Measurements from ENCODE around the gene CAPN13. TPM values are rescaled to one million over a fixed set of nuclear protein-coding genes. Genes with fewer than 3 reads are reported as not detected.

Gene CAPN13
- total and polyA plus RNA-seq, 7 donors, result 0.06 to 0.14 TPM; not detected in 5

DNA sequence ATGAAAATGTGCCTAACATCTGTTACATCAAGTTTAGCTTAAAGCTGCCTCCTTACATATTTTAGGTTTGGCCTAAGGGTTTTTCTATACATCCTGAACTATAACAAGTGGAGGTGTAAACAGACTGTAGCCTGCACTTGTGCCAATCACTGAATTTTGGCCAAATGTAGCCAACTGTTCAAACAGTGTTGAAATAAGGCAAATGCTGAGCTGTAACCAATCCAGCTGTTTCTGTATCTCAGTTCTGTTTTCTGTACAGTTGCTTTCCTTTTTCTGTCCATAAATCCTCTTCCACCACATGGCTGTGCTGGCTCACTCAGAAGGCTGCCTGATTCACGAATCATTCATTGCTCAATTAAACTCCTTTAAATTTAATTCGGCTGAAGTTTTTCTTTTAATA is 19.2 kb upstream of the CAPN13 start:
- no peak for DNase-seq
- no peak overlapping the region for H3K4me3 ChIP-seq
- ATAC-seq, result no peak
- TF ChIP-seq, protein P1, sequence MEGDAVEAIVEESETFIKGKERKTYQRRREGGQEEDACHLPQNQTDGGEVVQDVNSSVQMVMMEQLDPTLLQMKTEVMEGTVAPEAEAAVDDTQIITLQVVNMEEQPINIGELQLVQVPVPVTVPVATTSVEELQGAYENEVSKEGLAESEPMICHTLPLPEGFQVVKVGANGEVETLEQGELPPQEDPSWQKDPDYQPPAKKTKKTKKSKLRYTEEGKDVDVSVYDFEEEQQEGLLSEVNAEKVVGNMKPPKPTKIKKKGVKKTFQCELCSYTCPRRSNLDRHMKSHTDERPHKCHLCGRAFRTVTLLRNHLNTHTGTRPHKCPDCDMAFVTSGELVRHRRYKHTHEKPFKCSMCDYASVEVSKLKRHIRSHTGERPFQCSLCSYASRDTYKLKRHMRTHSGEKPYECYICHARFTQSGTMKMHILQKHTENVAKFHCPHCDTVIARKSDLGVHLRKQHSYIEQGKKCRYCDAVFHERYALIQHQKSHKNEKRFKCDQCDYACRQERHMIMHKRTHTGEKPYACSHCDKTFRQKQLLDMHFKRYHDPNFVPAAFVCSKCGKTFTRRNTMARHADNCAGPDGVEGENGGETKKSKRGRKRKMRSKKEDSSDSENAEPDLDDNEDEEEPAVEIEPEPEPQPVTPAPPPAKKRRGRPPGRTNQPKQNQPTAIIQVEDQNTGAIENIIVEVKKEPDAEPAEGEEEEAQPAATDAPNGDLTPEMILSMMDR (IDR thresholded peaks at IDR 0.05), result no peak
- no peaks in the 10 kb centered on the region for H3K27me3 ChIP-seq (ENCODE audit: insufficient read depth in 3 of 3, low read length in 2 of 3)
- H3K36me3 ChIP-seq (ENCODE audit: insufficient read depth in 1 of 2, low read depth in 1 of 2), result no peaks in the 10 kb centered on the region
- WGBS, 3 donors, result 27 to 56% (median 31%) methylated on average over 2 of the region's 2 CpGs
- no peaks in the 10 kb centered on the region for H3K4me1 ChIP-seq
- intact Hi-C loops (cut with DNase I), result no loop called here
- H3K9me3 ChIP-seq, result no peaks in the 10 kb centered on the region
- H3K27ac ChIP-seq, result no peak overlapping the region

DNA sequence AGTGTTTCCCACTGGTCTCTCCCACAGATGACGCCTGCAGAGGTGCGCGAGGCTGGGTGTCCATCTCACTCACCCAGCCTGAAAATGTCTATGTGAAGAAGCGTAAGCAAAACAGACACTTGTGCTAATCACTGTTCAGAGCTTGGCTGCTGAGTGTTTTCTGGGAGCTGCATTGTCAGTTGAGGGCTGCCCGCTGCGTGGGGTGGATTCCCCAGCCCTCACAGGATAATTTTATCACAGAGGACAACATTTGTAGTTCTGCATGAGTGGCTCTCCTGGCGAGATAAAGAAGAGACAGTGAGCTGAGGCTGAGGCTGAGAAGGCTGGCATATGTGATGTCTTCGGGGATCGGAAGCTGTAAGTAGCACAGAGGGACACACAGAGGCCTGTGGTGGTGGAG is 16.2 kb upstream of the CAPN13 start:
- intact Hi-C loops (cut with DNase I), result no loop called here
- Histone ChIP-seq H3K4me1 (no peaks in the 10 kb centered on the region), H3K36me3 (ENCODE audit: insufficient read depth in 1 of 2, low read depth in 1 of 2) (no peaks in the 10 kb centered on the region), H3K27me3 (ENCODE audit: insufficient read depth in 3 of 3, low read length in 2 of 3) (no peaks in the 10 kb centered on the region), H3K27ac (no peak overlapping the region), H3K9me3 (no peaks in the 10 kb centered on the region), H3K4me3 (no peak overlapping the region)
- 82 to 90% (median 90%) methylated on average over 9 of the region's 9 CpGs for WGBS, 3 donors
- no peak for ATAC-seq
- DNase-seq, result no peak
- TF ChIP-seq, protein P1 (IDR thresholded peaks at IDR 0.05), result no peak

DNA sequence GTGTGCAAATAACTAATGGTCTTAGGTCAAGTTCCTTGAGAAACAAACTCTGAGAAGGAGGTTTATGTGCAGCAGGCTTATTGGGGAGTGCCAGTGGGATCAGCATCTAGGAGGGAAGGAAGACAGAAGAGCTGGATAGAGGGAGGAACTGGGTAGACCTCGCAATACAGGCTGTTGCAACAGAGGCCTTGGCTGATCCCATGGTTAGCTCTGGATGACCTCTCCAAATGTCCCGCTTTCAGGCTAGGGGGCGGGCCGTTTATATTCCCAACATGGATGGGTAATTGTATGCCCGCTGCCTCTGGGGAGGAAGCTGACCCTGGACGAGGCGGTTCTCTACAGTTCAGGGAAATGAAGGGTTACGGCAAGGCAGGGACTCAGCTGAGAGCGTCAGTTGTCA is 14.7 kb upstream of the CAPN13 start:
- no peak for ATAC-seq

DNA sequence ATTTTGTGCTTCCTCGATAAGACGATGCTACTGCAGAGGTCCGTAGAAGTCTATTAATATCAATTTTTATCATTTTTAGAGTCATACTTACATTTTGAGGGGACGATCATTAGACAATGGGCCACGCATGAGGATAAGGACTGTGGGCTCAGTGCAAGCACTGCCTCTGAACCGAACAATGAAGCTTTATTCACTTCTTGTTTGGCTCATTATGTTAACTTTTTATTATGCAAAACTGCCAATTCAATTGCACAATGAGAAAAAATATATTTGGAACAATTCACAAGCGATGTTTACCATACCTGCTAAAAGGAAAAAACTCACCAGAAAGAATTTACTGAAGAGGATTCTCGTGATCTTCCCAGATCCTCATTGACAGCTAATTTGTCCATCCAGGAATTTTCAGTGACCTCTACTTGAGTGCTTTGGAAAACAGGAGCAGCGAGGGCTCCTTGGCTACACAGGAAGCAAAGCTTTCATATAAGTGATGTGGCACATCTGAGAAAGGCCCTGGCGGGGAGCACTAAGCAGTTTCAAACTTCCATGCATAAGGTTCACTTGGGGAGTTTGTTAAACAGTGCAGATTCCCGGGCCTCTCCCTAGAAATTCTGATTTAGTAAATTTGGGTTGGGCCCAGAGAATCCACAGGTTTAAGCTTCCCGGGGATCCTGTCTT is 13.3 kb upstream of the CAPN13 start:
- TF ChIP-seq, protein P1 (IDR thresholded peaks at IDR 0.05), result no peak
- DNase-seq, result no peak
- Histone ChIP-seq H3K36me3 (ENCODE audit: insufficient read depth in 1 of 2, low read depth in 1 of 2) (no peaks in the 10 kb centered on the region), H3K4me1 (no peaks in the 10 kb centered on the region), H3K27ac (no peak overlapping the region), H3K27me3 (ENCODE audit: insufficient read depth in 3 of 3, low read length in 2 of 3) (no peaks in the 10 kb centered on the region), H3K4me3 (no peak overlapping the region), H3K9me3 (no peaks in the 10 kb centered on the region)
- ATAC-seq, result no peak
- 81 to 87% (median 85%) methylated on average over 12 of the region's 12 CpGs for WGBS, 3 donors
- intact Hi-C loops (cut with DNase I), result no loop called here

More for the DNA sequence above, 14.7 kb upstream of the CAPN13 start:
- intact Hi-C loops (cut with DNase I), result no loop called here
- Histone ChIP-seq H3K9me3 (no peaks in the 10 kb centered on the region), H3K36me3 (ENCODE audit: insufficient read depth in 1 of 2, low read depth in 1 of 2) (no peaks in the 10 kb centered on the region), H3K4me3 (no peak overlapping the region), H3K4me1 (no peaks in the 10 kb centered on the region), H3K27me3 (ENCODE audit: insufficient read depth in 3 of 3, low read length in 2 of 3) (no peaks in the 10 kb centered on the region), H3K27ac (no peak overlapping the region)
- 64 to 76% (median 69%) methylated on average over 9 of the region's 9 CpGs for WGBS, 3 donors
- TF ChIP-seq, protein P1 (IDR thresholded peaks at IDR 0.05), result no peak
- DNase-seq, result no peak

DNA sequence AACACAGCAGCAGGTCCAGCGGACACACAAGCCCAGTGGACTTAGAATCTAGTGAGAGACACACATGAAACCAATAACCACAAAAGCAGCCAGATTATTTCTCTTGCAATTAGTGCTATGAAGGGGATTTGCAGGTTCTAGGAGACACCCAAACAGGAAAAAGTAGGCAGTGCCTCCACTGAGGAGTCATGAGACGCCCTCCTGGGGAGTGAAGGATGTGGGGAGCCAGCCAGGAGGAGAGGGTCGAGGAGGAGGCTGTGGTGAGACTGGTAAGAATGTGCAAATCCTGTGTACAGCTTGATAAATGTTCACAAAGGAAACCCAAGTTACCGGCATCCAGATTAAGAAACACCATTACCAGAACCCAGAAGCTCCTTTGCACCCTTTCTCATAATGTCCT is 2.7 kb upstream of the CAPN13 start:
- Histone ChIP-seq H3K9me3 (no peaks in the 10 kb centered on the region), H3K27ac (no peak overlapping the region), H3K4me1 (no peaks in the 10 kb centered on the region), H3K36me3 (ENCODE audit: insufficient read depth in 1 of 2, low read depth in 1 of 2) (no peaks in the 10 kb centered on the region), H3K27me3 (ENCODE audit: insufficient read depth in 3 of 3, low read length in 2 of 3) (peaks cover 0 to 12% (median 3%) of the 10 kb centered on the region in 3 donors), H3K4me3 (no peak overlapping the region)
- TF ChIP-seq, protein P1 (IDR thresholded peaks at IDR 0.05), result no peak
- no peak for ATAC-seq
- intact Hi-C loops (cut with DNase I), result no loop called here
- WGBS, 3 donors, result 73 to 74% (median 74%) methylated on average over 4 of the region's 4 CpGs
- no peak for DNase-seq
